AG04450 (cell line): ENCODE measurements around the gene ZC3H4. TPM values are rescaled to one million over a fixed set of nuclear protein-coding genes. Genes with fewer than 3 reads are reported as not detected.
"Not testable (repeated sequence)": the region's sequence is repeated elsewhere in the genome, so short reads cannot be mapped to it uniquely, and the experiment has no call there.

ENCODE experiments used
- CTCF ChIA-PET: fragments of 300-600, 350-600 bp; formaldehyde crosslinking; extraction: SDS; loops from one replicate; lab custom pipeline; 2022; ENCODE audit warnings: antibody characterized with exemption, inconsistent platforms; lab: Charles Lee
- POLR2A ChIA-PET: fragments of 350-600 bp; formaldehyde crosslinking; extraction: SDS; loops from one replicate; lab custom pipeline; 2021; ENCODE audit warnings: antibody characterized with exemption, inconsistent platforms; lab: Yijun Ruan, JAX
- DNase-seq: peaks from one replicate; pipeline ENCODE4 v3.0.0-alpha.2; 2011; ENCODE audit warnings: low read depth, low spot score
- H3K27ac ChIP-seq: one replicate; pipeline ENCODE4 v1.5.1; 2012; ENCODE audit warnings: low read depth, low read length, control low read depth
- H3K27me3 ChIP-seq: one replicate; pipeline ENCODE4 v1.6.0; 2012; ENCODE audit warnings: low read length; ENCODE audit not compliant: control insufficient read depth, insufficient read depth
- H3K4me3 ChIP-seq: 2 replicates; pipeline ENCODE4 v1.5.1; 2011; ENCODE audit warnings: mild to moderate bottlenecking, low read depth, low read length, control low read depth
- H3K9me3 ChIP-seq: 2 replicates; pipeline ENCODE4 v1.5.1; 2012; ENCODE audit warnings: low read length; ENCODE audit not compliant: control insufficient read depth, insufficient read depth
- polyA plus RNA-seq: library from polyadenylated mRNA; depleted of rRNA; stranded (reverse); fragments of >200 nt; gene quantifications from 2 replicates; pipeline ENCODE4 v1.2.3, GENCODE V29; 2011
- TF ChIP-seq, protein P1 (sequence below): IDR thresholded peaks from 2 replicates; pipeline ENCODE4 v1.5.1; 2011; ENCODE audit warnings: low read depth, low read length, control low read depth, inconsistent platforms

ZC3H4 gene
- polyA plus RNA-seq, 1 experiment: 4.9 TPM

- CTCF ChIA-PET: interaction anchor here (1.1 to 12.7 kb wide), 3 partner anchors 66 to 283 kb away, joined by 3 to 351 read pairs (median 6); no protein-coding TSS in a partner anchor
Observed at GRCh38 chr19:47144630-47145029, 31.1 kb upstream of the ZC3H4 start.

DNA sequence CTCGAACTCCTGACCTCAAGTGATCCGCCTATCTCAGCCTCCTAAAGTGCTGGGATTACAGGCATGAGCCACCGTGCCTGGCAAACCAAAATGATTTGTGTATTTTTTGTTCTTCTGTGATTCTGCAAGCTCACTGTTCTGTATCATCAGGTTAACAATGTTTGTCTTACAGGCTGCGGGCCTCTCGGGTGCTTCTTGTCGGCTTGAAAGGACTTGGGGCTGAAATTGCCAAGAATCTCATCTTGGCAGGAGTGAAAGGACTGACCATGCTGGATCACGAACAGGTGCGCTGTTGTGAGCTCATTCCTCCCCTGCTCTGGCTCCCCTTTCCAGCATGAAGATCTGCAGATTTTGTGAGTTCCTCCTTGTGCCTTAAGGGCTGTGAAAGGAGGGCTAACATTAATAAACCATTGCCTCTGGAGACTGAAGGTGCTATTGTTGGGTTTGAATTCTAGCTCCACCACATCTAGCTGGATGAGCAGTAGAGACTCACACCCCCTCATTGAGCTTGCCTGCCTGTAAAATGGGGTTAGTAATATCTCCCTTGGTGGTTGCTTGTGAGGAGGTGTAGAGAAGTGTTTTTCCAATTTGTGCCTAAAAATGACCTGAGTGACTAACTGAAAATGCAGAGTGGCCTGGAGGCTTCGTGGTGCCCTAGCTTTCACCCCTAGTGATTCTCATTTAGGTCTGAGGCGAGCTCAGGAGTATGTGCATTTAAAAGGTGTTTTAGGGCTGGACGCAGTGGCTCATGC lies 29.9 kb upstream of the ZC3H4 start:
- Histone ChIP-seq H3K4me3 (no peak overlapping the region), H3K27me3 (no peaks in the 10 kb centered on the region), H3K27ac (no peak overlapping the region), H3K9me3 (no peaks in the 10 kb centered on the region)
- CTCF ChIA-PET: interaction anchor here (12.7 kb wide), 1 partner anchor 102 kb away, joined by 351 read pairs; no protein-coding TSS in a partner anchor
- POLR2A ChIA-PET: interaction anchor here (1.7 kb wide), 1 partner anchor 82 kb away, joined by 5 read pairs; no protein-coding TSS in a partner anchor
- DNase-seq: no peak
- TF ChIP-seq, protein P1, sequence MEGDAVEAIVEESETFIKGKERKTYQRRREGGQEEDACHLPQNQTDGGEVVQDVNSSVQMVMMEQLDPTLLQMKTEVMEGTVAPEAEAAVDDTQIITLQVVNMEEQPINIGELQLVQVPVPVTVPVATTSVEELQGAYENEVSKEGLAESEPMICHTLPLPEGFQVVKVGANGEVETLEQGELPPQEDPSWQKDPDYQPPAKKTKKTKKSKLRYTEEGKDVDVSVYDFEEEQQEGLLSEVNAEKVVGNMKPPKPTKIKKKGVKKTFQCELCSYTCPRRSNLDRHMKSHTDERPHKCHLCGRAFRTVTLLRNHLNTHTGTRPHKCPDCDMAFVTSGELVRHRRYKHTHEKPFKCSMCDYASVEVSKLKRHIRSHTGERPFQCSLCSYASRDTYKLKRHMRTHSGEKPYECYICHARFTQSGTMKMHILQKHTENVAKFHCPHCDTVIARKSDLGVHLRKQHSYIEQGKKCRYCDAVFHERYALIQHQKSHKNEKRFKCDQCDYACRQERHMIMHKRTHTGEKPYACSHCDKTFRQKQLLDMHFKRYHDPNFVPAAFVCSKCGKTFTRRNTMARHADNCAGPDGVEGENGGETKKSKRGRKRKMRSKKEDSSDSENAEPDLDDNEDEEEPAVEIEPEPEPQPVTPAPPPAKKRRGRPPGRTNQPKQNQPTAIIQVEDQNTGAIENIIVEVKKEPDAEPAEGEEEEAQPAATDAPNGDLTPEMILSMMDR: no peak

More at GRCh38 chr19:47144630-47145029, 31.1 kb upstream of the ZC3H4 start:
- Histone ChIP-seq H3K27me3 (no peaks in the 10 kb centered on the region), H3K4me3 (no peak overlapping the region), H3K9me3 (no peaks in the 10 kb centered on the region), H3K27ac (no peak overlapping the region)
- POLR2A ChIA-PET: interaction anchor here (0.7 to 1.7 kb wide), 2 partner anchors 81 to 1839 kb away, joined by 3 to 5 read pairs; no protein-coding TSS in a partner anchor
- no peak for DNase-seq
- TF ChIP-seq, protein P1: no peak

GRCh38 chr19:47142779-47143178 lies 29.2 kb upstream of the ZC3H4 start:
- ChIA-PET CTCF (interaction anchor here (12.7 kb wide), 1 partner anchor 103 kb away, joined by 351 read pairs; no protein-coding TSS in a partner anchor), POLR2A (interaction anchor here (1.7 kb wide), 1 partner anchor 83 kb away, joined by 5 read pairs; no protein-coding TSS in a partner anchor)
- H3K4me3 ChIP-seq: no peak overlapping the region
- no peaks in the 10 kb centered on the region for H3K9me3 ChIP-seq
- no peak for DNase-seq
- H3K27me3 ChIP-seq: no peaks in the 10 kb centered on the region
- TF ChIP-seq, protein P1: no peak
- H3K27ac ChIP-seq: no peak overlapping the region

DNA sequence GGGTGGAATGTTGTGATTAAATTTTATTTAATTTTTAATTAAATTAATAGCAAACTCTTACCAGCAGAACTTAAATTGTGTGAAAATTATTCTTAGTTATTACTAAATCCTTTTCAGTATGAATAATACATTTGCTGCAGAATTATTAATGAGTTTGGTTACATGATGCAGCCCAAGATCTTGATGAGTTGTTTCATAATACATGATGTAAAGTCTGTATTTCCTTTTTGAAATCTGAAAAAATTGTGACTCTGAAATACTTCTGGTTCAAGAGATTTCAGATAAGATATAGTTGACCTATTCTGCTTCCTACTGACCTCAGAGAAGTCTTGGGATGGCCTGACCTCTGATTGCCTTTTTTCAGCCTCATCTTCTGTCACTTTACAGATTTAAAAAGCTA lies 28.1 kb upstream of the ZC3H4 start:
- Histone ChIP-seq H3K27ac (peak overlapping the region; percentile 75), H3K9me3 (no peaks in the 10 kb centered on the region), H3K4me3 (no peak overlapping the region), H3K27me3 (no peaks in the 10 kb centered on the region)
- TF ChIP-seq, protein P1: no peak
- ChIA-PET POLR2A (interaction anchor here (0.8 kb wide), 2 partner anchors 11 to 101 kb away, joined by 3 read pairs; partner anchors contain the start of gene SAE1), CTCF (no interaction called here)
- no peak for DNase-seq

DNA sequence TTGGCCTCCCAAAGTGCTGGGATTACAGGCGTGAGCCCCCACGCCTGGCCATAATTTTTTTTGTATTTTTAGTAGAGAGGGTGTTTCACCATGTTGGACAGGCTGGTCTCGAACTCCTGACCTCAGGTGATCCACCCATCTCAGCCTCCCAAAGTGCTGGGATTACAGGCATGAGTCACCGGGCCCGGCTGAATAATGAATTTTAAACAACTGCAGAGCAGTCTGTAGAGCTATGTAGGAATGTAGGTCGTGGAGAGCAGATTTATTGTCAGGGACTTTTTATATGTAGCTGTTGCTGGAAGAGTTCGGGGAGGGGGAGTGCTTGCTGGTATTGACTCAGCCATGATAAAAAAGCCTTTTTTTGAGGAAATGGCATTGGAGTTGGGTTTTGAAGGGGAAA lies 27.7 kb upstream of the ZC3H4 start:
- peak overlapping the region; percentile 75 for H3K27ac ChIP-seq
- not testable (repeated sequence) for DNase-seq, H3K27me3 ChIP-seq, H3K4me3 ChIP-seq, H3K9me3 ChIP-seq
- ChIA-PET POLR2A (interaction anchor here (0.8 kb wide), 2 partner anchors 10 to 102 kb away, joined by 3 read pairs; partner anchors contain the start of gene SAE1), CTCF (interaction anchor here (1.0 kb wide), 1 partner anchor 106 kb away, joined by 3 read pairs; no protein-coding TSS in a partner anchor)
